ENCODE measurements around the gene AMPH.

AMPH gene

DNA sequence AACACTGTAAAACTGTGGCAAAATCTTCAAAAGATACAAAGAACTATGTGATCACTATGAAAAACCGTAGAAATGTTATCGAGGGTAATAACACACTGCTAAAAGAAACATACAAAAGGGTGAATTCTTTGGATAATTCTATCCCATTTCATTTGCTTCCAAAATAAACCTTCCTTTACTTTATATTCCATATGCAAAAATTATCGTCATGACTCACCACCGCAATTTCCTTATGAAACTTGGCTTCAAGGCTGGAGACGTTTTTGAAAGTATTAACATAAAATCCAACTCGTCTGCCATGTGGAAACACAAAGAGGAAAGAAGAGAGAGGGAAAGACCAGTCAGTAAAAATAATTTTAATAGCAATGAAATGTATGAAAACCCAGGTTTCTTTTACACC is 165.2 kb downstream of the AMPH start:
- H2AFZ ChIP-seq (ENCODE audit: low read depth, low read length, severe bottlenecking) = no peak overlapping the region
- H3K27me3 ChIP-seq (ENCODE audit: low read length) = no peaks in the 10 kb centered on the region
- H3K4me3 ChIP-seq (ENCODE audit: insufficient read depth, low read length, poor library complexity, severe bottlenecking) = no peak overlapping the region
- no peak overlapping the region for H3K27ac ChIP-seq (ENCODE audit: low read depth, low read length)
- no peak overlapping the region for H3K9ac ChIP-seq (ENCODE audit: low read length)
- no peak for TF ChIP-seq EZH2phosphoT487 (conservative IDR thresholded peaks at IDR 0.05; ENCODE audit: low read length)
- H3F3A ChIP-seq (ENCODE audit: insufficient read depth) = no peaks in the 10 kb centered on the region
- no peaks in the 10 kb centered on the region for H3K9me3 ChIP-seq (ENCODE audit: insufficient read depth, low read length)
- no peaks in the 10 kb centered on the region for H3K79me2 ChIP-seq (ENCODE audit: insufficient read depth, low read length)
- H4K20me1 ChIP-seq (ENCODE audit: low read depth, low read length) = no peaks in the 10 kb centered on the region
- H3K4me2 ChIP-seq (ENCODE audit: low read depth, low read length, poor library complexity, severe bottlenecking) = no peak overlapping the region
- H3K36me3 ChIP-seq (ENCODE audit: low read length) = no peaks in the 10 kb centered on the region
- no peaks in the 10 kb centered on the region for H3K9me2 ChIP-seq (replicated peaks; ENCODE audit: insufficient read depth, low read length)

- Histone ChIP-seq H3K36me3 (ENCODE audit: low read length) (no peaks in the 10 kb centered on the region), H3K27ac (ENCODE audit: low read depth, low read length) (no peak overlapping the region), H4K20me1 (ENCODE audit: low read depth, low read length) (no peaks in the 10 kb centered on the region)
These were observed 167.6 kb downstream of the AMPH start for GRCh38 chr7:38463277-38464225.

DNA sequence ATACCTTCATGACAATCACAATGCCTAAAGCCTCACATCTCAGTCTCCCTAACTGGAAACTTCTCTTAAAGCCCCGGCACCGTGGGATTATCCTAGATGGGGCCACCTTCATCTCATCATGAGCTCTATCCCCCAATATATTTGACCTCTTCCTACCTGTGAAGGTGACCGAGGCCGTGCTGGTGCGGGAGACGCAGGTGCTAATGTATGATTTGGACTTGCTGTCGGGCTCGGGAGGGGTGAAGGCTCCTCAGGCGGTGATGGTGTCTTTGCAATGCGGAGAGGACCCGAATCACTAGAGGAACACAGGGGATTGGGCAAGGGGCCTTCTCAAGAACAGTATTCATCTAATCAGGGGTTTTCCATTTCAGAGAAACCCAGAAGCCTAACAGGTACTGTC is 168.4 kb downstream of the AMPH start:
- Histone ChIP-seq H3K9ac (ENCODE audit: low read length) (no peak overlapping the region), H3F3A (ENCODE audit: insufficient read depth) (no peaks in the 10 kb centered on the region), H2AFZ (ENCODE audit: low read depth, low read length, severe bottlenecking) (no peak overlapping the region), H3K9me3 (ENCODE audit: insufficient read depth, low read length) (no peaks in the 10 kb centered on the region), H4K20me1 (ENCODE audit: low read depth, low read length) (no peaks in the 10 kb centered on the region), H3K4me3 (ENCODE audit: insufficient read depth, low read length, poor library complexity, severe bottlenecking) (no peak overlapping the region), H3K27ac (ENCODE audit: low read depth, low read length) (no peak overlapping the region), H3K79me2 (ENCODE audit: insufficient read depth, low read length) (no peaks in the 10 kb centered on the region), H3K9me2 (replicated peaks; ENCODE audit: insufficient read depth, low read length) (no peaks in the 10 kb centered on the region; the same call in 1 of the 2 replicates), H3K27me3 (ENCODE audit: low read length) (no peaks in the 10 kb centered on the region), H3K4me2 (ENCODE audit: low read depth, low read length, poor library complexity, severe bottlenecking) (no peak overlapping the region), H3K36me3 (ENCODE audit: low read length) (no peaks in the 10 kb centered on the region)
- TF ChIP-seq EZH2phosphoT487 (conservative IDR thresholded peaks at IDR 0.05; ENCODE audit: low read length) (no peak), CTCF (IDR thresholded peaks at IDR 0.05; ENCODE audit: insufficient read depth, low read length, poor library complexity, severe bottlenecking) (no peak)

More at GRCh38 chr7:38463277-38464225, 167.6 kb downstream of the AMPH start:
- H2AFZ ChIP-seq (ENCODE audit: low read depth, low read length, severe bottlenecking) = no peak overlapping the region
- H3K79me2 ChIP-seq (ENCODE audit: insufficient read depth, low read length) = no peaks in the 10 kb centered on the region
- no peak overlapping the region for H3K9ac ChIP-seq (ENCODE audit: low read length)
- no peak overlapping the region for H3K4me3 ChIP-seq (ENCODE audit: insufficient read depth, low read length, poor library complexity, severe bottlenecking)
- no peaks in the 10 kb centered on the region; the same call in 1 of the 2 replicates for H3K9me2 ChIP-seq (replicated peaks; ENCODE audit: insufficient read depth, low read length)
- no peaks in the 10 kb centered on the region for H3K9me3 ChIP-seq (ENCODE audit: insufficient read depth, low read length)
- no peak for TF ChIP-seq EZH2phosphoT487 (conservative IDR thresholded peaks at IDR 0.05; ENCODE audit: low read length)
- TF ChIP-seq CTCF (IDR thresholded peaks at IDR 0.05; ENCODE audit: insufficient read depth, low read length, poor library complexity, severe bottlenecking) = no peak
- H3K27me3 ChIP-seq (ENCODE audit: low read length) = no peaks in the 10 kb centered on the region
- no peak overlapping the region for H3K4me2 ChIP-seq (ENCODE audit: low read depth, low read length, poor library complexity, severe bottlenecking)
- H3F3A ChIP-seq (ENCODE audit: insufficient read depth) = no peaks in the 10 kb centered on the region

DNA sequence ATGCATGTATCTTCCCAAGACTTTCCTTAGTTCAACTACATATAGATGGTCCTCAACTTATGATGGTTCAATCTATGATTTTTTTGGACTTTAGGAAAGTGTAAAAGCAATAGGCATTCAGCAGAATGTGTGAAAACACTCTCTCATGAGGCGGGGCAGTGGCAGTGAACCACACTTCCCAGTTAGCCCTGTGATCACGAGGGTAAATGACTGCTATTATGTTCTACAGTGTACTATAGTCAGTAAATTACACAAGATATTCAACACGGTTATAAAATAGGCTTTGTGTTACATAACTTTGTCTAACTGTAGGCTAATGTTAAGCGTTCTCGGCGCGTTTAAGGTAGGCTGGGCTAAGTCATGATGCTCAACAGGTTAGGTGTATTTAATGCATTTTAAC is 169.3 kb downstream of the AMPH start:
- Histone ChIP-seq H3K4me2 (ENCODE audit: low read depth, low read length, poor library complexity, severe bottlenecking) (no peak overlapping the region), H3K27me3 (ENCODE audit: low read length) (no peaks in the 10 kb centered on the region), H3K27ac (ENCODE audit: low read depth, low read length) (no peak overlapping the region), H2AFZ (ENCODE audit: low read depth, low read length, severe bottlenecking) (no peak overlapping the region), H4K20me1 (ENCODE audit: low read depth, low read length) (no peaks in the 10 kb centered on the region), H3K9me3 (ENCODE audit: insufficient read depth, low read length) (no peaks in the 10 kb centered on the region), H3K36me3 (ENCODE audit: low read length) (no peaks in the 10 kb centered on the region), H3K9me2 (replicated peaks; ENCODE audit: insufficient read depth, low read length) (no peaks in the 10 kb centered on the region; the same call in 1 of the 2 replicates), H3K79me2 (ENCODE audit: insufficient read depth, low read length) (no peaks in the 10 kb centered on the region), H3K9ac (ENCODE audit: low read length) (no peak overlapping the region), H3F3A (ENCODE audit: insufficient read depth) (no peaks in the 10 kb centered on the region), H3K4me3 (ENCODE audit: insufficient read depth, low read length, poor library complexity, severe bottlenecking) (no peak overlapping the region)
- TF ChIP-seq CTCF (IDR thresholded peaks at IDR 0.05; ENCODE audit: insufficient read depth, low read length, poor library complexity, severe bottlenecking) = no peak
- no peak for TF ChIP-seq EZH2phosphoT487 (conservative IDR thresholded peaks at IDR 0.05; ENCODE audit: low read length)

Data from SU-DHL-6 (cell line).